ENCODE measurements around the gene SMYD4.
"Not testable (repeated sequence)": the region's sequence is repeated elsewhere in the genome, so short reads cannot be mapped to it uniquely, and the experiment has no call there.

SMYD4 gene

GRCh38 chr17:1783271-1783670 lies 46.4 kb downstream of the SMYD4 start:
- peak; percentile 21 for DNase-seq (ENCODE audit: low spot score)

- no peak for DNase-seq (ENCODE audit: low spot score)
Measured at GRCh38 chr17:1782171-1782567, 47.5 kb downstream of the SMYD4 start.

- DNase-seq (ENCODE audit: low spot score): peak; percentile 73
Measured at GRCh38 chr17:1779571-1780131, 50.1 kb downstream of the SMYD4 start.

GRCh38 chr17:1776857-1777256 lies 52.8 kb downstream of the SMYD4 start:
- no peak for DNase-seq (ENCODE audit: low spot score)

- DNase-seq (ENCODE audit: low spot score): no peak
Measured at GRCh38 chr17:1776328-1776727, 53.4 kb downstream of the SMYD4 start.

GRCh38 chr17:1774390-1775176 lies 55.1 kb downstream of the SMYD4 start:
- no peak for DNase-seq (ENCODE audit: low spot score)

GRCh38 chr17:1773696-1774181 lies 56.0 kb downstream of the SMYD4 start:
- no peak for DNase-seq (ENCODE audit: low spot score)

GRCh38 chr17:1773000-1773695 lies 56.6 kb downstream of the SMYD4 start:
- peak; percentile 79 for DNase-seq (ENCODE audit: low spot score)

GRCh38 chr17:1769822-1770477 lies 59.8 kb downstream of the SMYD4 start:
- DNase-seq (ENCODE audit: low spot score): peak; percentile 68

GRCh38 chr17:1767358-1767757 lies 62.3 kb downstream of the SMYD4 start:
- DNase-seq (ENCODE audit: low spot score): no peak

- no peak for DNase-seq (ENCODE audit: low spot score)
Measured at GRCh38 chr17:1766382-1767135, 63.1 kb downstream of the SMYD4 start.

- no peak for DNase-seq (ENCODE audit: low spot score)
Measured at GRCh38 chr17:1765576-1765975, 64.1 kb downstream of the SMYD4 start.

- not testable (repeated sequence) for DNase-seq (ENCODE audit: low spot score)
Measured at GRCh38 chr17:1764705-1765104, 65.0 kb downstream of the SMYD4 start.

- DNase-seq (ENCODE audit: low spot score): no peak
Measured at GRCh38 chr17:1764284-1764683, 65.4 kb downstream of the SMYD4 start.

- DNase-seq (ENCODE audit: low spot score): peak; percentile 36
Measured at GRCh38 chr17:1762901-1763898, 66.5 kb downstream of the SMYD4 start.

GRCh38 chr17:1762233-1762900 lies 67.3 kb downstream of the SMYD4 start:
- no peak for DNase-seq (ENCODE audit: low spot score)

GRCh38 chr17:1759529-1759928 lies 70.2 kb downstream of the SMYD4 start:
- no peak for DNase-seq (ENCODE audit: low spot score)

GRCh38 chr17:1758807-1759206 lies 70.9 kb downstream of the SMYD4 start:
- no peak for DNase-seq (ENCODE audit: low spot score)

GRCh38 chr17:1755827-1756262 lies 73.9 kb downstream of the SMYD4 start:
- DNase-seq (ENCODE audit: low spot score): no peak

Measured in kidney tubule cell (primary cell).